ENCODE data around the gene PRKG2. TPM values are rescaled to one million over a fixed set of nuclear protein-coding genes. Genes with fewer than 3 reads are reported as not detected.

Gene PRKG2
- total and polyA plus RNA-seq, 2 donors (not counting 3 experiments of a cell fraction or from before 2014, with no cell fraction given): not detected

- BruUV-seq (replicated peaks): no TSS peak
- TF ChIP-seq POLR2A (IDR thresholded peaks at IDR 0.05; ENCODE audit: low read depth, low read length): no peak
- no peak for TF ChIP-seq POLR2AphosphoS5 (IDR thresholded peaks at IDR 0.05; ENCODE audit: insufficient read depth, low read depth, low read length)
- TF ChIP-seq JUN (IDR thresholded peaks at IDR 0.05; ENCODE audit: borderline replicate concordance, insufficient read depth, insufficient read length, low read depth): no peak
- TF ChIP-seq, protein P1, sequence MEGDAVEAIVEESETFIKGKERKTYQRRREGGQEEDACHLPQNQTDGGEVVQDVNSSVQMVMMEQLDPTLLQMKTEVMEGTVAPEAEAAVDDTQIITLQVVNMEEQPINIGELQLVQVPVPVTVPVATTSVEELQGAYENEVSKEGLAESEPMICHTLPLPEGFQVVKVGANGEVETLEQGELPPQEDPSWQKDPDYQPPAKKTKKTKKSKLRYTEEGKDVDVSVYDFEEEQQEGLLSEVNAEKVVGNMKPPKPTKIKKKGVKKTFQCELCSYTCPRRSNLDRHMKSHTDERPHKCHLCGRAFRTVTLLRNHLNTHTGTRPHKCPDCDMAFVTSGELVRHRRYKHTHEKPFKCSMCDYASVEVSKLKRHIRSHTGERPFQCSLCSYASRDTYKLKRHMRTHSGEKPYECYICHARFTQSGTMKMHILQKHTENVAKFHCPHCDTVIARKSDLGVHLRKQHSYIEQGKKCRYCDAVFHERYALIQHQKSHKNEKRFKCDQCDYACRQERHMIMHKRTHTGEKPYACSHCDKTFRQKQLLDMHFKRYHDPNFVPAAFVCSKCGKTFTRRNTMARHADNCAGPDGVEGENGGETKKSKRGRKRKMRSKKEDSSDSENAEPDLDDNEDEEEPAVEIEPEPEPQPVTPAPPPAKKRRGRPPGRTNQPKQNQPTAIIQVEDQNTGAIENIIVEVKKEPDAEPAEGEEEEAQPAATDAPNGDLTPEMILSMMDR (IDR thresholded peaks at IDR 0.05; ENCODE audit: extremely low read depth in 1 of 2, insufficient read depth in 1 of 2, low read depth in 1 of 2, low read length in 2 of 2): no peak
- no peak for TF ChIP-seq GATA2 (IDR thresholded peaks at IDR 0.05; ENCODE audit: insufficient read depth, insufficient read length, low read depth, low read length)
- no peak for TF ChIP-seq FOS (IDR thresholded peaks at IDR 0.05; ENCODE audit: borderline replicate concordance, insufficient read depth, low read length)
- no peak for TF ChIP-seq MYC (IDR thresholded peaks at IDR 0.05; ENCODE audit: low read depth, low read length)
- CTCF ChIA-PET: interaction anchor here (0.8 kb wide), 1 partner anchor 11 kb away, joined by 3 read pairs; no protein-coding TSS in a partner anchor
Observed at GRCh38 chr4:81058621-81059020, 156.4 kb downstream of the PRKG2 start.

More at GRCh38 chr4:81058621-81059020, 156.4 kb downstream of the PRKG2 start:
- H3K4me3 ChIP-seq (replicated peaks in 1 of 3; ENCODE audit: insufficient read depth in 1 of 3, low read depth in 1 of 3, low read length in 3 of 3): no peak overlapping the region
- intact Hi-C loops (cut with micrococcal nuclease) (no loop called here), dilution Hi-C loops (cut with MboI; ENCODE audit: extremely low pct_ligation_motif_present, low sequenced_read_pairs) (no loop called here)
- H3K27me3 ChIP-seq (ENCODE audit: control insufficient read depth in 2 of 2, insufficient read depth in 2 of 2, low read length in 2 of 2): no peaks in the 10 kb centered on the region
- no peaks in the 10 kb centered on the region for H3K9me1 ChIP-seq (replicated peaks; ENCODE audit: control insufficient read depth, extremely low read depth, insufficient read depth, low read length)
- FAIRE-seq: no peak
- POLR2A ChIA-PET: no interaction called here
- no peak for DNase-seq (ENCODE audit: low read depth, low spot score)
- H3K4me1 ChIP-seq (ENCODE audit: control insufficient read depth, extremely low read depth, insufficient read depth, low read length): no peaks in the 10 kb centered on the region
- no peak overlapping the region for H3K4me2 ChIP-seq (ENCODE audit: insufficient read depth, low read length)
- no peaks in the 10 kb centered on the region for H3K79me2 ChIP-seq (ENCODE audit: control insufficient read depth, insufficient read depth, low read length)
- no peak overlapping the region for H2AFZ ChIP-seq (ENCODE audit: low read depth, low read length)
- no peak overlapping the region for H3K27ac ChIP-seq (ENCODE audit: insufficient read depth, low read depth, low read length)
- H3K9me3 ChIP-seq (replicated peaks; ENCODE audit: control insufficient read depth, insufficient read depth, low read length): no peaks in the 10 kb centered on the region
- no peak overlapping the region for H3K9ac ChIP-seq (replicated peaks; ENCODE audit: extremely low read depth, insufficient read depth, low read length)
- no peaks in the 10 kb centered on the region for H3K36me3 ChIP-seq (ENCODE audit: control insufficient read depth in 2 of 2, extremely low read depth in 1 of 2, insufficient read depth in 2 of 2, low read length in 2 of 2)
- H4K20me1 ChIP-seq (replicated peaks; ENCODE audit: control insufficient read depth, extremely low read depth, insufficient read depth, low read length): no peaks in the 10 kb centered on the region

Measured in endothelial cell of umbilical vein (primary cell).